Stomach (tissue), 4 donors: ENCODE measurements around the gene SPOP.

Source experiments
- CTCF ChIP-seq, 7 experiments: fragments of 450-650 bp in 4 of 7; fragments of 200-600 bp in 3 of 7; sonication (generic) in 3 of 7; IDR thresholded peaks; one replicate each; pipeline ENCODE4 v1.5.1; 2016 to 2019; ENCODE audit warnings: antibody characterized with exemption in 7 of 7, control low read depth in 2 of 7, mild to moderate bottlenecking in 1 of 7
- POLR2A ChIP-seq, 4 donors: fragments of 450-650 bp; IDR thresholded peaks; one replicate each; pipeline ENCODE4 v1.6.1; 2016; ENCODE audit warnings: antibody characterized with exemption in 4 of 4, control low read depth in 2 of 4, mild to moderate bottlenecking in 1 of 4, moderate library complexity in 1 of 4
- POLR2AphosphoS5 ChIP-seq, 3 donors: sonication (generic); formaldehyde crosslinking; IDR thresholded peaks; one replicate each; pipeline ENCODE4 v1.6.1; 2016; ENCODE audit warnings: antibody characterized with exemption in 3 of 3

GRCh38 chr17:49688848-49689247, 11.0 kb upstream of the SPOP start:
- TF ChIP-seq CTCF (IDR thresholded peaks at IDR 0.05) (no peak), POLR2A (IDR thresholded peaks at IDR 0.05) (no peak), POLR2AphosphoS5 (IDR thresholded peaks at IDR 0.05) (no peak)
